HK-2 (cell line): ENCODE results near the gene LRRC43.

Experiments used
- DNase-seq: peaks from one replicate; pipeline ENCODE4 v3.0.0-alpha.2; 2018; ENCODE audit not compliant: unreplicated experiment

The LRRC43 gene, protein sequence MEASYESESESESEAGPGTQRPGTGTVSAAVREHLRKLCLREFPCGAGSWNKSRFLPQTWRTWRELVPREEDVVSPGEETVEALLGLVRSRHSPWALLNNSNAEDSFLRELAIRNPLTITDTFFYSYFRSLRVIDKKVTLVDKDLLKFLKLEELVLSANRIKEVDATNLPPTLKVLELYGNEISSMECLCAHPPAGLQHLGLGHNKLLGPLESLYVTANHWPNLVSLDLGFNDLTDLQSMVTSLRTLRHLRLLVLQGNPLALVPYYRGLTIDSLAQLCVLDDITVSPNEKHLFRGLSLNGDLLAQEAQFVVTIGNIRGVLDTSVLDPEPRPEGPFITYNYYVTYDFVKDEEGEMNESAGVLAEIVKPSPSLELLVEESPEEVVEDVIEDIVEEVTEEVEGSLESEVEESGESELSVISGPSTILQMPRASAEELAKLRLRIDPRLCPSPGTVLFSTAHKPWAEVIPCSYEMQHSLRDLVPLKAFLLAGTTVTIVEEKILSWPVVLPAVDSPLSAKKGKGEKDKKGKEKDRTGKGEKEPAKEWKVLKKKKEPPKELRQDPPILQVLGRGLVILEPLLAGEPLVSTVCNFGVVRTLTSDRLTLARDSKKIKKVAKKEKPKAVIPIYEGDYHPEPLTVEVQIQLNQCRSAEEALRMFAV

DNA sequence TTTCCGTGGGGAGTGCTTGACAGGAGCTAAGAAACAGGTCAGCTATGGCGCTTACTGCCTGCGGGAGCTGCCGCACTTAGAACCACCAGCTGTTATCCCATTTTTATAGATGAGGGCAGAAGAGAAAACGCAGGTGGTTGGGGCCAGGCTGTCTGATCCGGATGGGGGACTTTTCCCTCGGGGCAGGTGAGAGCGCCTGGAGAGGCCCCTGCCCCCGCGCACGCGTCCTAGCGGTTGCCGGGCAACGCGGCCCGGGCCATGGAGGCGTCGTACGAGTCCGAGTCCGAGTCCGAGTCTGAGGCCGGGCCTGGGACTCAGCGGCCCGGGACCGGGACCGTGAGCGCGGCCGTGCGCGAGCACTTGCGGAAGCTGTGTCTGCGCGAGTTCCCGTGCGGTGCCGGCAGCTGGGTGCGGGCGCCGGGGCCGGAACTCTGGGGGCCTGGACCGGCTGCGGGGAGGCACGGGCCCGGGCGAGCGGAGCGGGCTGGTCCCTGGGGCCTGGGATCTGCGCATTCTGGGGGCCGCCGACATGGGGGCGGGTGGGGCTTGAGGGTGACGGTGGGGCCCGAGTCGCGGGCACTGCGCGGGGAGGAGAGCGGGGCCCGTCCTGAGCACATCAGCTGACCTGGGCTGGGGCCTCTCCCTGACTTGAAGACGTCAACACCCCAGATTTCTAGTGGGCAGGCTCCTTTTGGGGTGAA is at the start of gene LRRC43:
LRRC43 (plus strand) TSS at position 237 of the 701 bp plus-strand sequence; CDS start at position 259, 22 bp downstream.
- no peak for DNase-seq

DNA sequence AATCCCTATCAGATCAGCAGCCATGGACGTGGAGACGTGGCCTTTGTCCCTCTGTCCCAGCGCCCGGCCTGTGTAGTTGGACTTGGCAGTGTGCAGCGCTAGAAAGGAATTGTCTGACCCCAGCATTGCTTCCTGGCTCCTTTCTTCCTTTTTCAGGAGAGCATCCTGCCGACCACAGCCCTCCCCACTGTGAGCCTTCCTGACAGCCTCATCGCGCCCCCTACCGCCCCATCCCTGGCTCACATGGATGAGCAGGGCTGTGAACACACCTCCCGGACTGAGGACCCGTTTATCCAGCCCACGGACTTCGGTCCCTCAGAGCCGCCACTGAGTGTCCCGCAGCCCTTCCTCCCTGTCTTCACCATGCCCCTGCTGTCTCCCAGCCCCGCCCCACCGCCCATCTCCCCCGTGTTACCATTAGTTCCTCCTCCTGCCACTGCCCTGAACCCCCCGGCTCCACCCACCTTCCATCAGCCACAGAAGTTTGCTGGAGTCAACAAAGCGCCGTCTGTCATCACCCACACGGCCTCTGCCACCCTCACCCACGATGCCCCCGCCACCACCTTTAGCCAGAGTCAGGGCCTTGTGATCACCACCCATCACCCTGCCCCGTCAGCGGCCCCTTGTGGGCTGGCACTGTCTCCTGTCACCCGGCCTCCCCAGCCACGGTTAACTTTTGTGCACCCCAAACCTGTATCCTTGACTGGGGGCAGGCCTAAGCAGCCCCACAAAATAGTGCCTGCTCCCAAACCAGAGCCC is 49.6 kb upstream of the LRRC43 start:
- DNase-seq = no peak

DNA sequence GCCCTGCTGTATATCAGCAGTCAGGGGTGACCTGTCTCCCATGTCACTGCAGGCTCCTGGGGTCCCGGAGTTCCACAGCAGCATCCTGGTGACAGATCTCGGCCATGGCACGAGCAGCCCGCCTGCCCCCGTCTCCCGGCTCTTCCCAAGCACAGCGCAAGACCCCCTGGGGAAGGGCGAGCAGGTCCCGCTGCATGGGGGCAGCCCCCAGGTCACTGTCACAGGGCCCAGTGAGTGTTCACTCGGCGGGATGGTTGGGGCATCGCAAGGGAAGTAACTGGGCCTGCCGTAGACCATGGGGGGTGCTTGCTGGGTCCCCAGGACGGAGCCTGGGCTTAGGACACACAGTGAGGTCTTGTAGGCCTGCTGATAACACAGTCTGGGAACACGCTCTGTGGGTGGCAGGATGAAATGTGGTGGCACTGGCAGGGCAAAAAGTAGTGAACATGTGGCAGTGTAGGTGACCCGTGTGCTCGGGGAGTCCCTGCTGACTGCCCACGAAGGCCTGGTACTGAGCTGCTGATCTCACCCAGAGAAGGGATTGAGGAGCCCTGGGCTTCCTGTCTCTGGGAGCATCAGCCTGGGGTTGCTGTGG is 47.4 kb upstream of the LRRC43 start:
- DNase-seq = no peak

DNA sequence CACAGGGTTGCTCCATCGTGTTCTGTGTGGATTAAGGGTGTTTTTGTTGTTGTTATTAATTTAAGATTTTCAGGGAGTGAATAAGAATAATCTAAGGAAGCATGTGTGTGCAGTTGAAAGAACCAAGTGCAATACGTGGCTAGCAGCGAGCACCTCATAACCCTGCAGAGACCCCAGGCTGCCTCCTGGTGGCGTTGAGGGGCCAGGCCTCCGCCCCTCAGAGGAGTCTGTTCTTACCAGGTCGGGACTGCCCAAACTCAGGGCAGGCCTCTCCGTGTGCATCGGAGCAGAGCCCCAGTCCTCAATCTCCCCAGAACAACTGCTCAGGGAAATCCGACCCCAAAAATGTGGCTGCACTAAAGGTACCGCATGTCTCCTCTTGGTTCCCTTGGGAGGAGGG is 45.7 kb upstream of the LRRC43 start:
- DNase-seq = no peak

DNA sequence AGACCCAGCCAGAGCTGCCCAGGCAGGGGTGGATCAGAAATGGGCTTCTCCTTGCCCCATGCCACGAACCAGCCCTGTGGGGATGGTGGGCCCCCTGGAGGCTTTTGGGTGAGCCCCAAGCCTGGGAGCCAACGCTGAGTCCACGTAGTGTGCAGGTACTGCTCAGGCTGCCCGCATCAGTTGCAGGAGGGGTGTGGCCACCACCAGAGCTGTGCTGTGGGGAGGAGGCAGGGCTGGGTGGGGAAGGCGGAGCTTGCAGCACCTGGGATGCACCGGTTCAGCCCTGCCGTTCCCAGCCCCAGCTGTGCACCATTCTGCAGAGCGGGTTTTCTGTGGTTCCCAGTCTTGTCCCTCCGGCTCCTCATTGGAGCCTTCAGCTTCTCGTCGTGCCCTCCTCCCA is 45.2 kb upstream of the LRRC43 start:
- no peak for DNase-seq

DNA sequence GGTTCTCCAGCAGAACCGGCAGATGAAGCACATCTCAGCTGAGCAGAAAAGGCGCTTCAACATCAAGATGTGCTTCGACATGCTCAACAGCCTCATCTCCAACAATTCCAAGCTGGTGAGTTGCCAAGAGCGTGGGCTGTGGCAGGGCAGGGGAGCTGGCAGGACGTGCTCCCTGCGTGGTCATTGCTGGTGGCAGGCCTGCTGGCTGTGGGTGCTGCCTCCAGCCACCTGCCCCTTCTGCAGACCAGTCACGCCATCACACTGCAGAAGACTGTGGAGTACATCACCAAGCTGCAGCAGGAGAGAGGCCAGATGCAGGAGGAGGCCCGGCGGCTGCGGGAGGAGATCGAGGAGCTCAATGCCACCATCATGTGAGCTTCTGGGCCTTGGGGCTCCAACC is 44.7 kb upstream of the LRRC43 start:
- no peak for DNase-seq

DNA sequence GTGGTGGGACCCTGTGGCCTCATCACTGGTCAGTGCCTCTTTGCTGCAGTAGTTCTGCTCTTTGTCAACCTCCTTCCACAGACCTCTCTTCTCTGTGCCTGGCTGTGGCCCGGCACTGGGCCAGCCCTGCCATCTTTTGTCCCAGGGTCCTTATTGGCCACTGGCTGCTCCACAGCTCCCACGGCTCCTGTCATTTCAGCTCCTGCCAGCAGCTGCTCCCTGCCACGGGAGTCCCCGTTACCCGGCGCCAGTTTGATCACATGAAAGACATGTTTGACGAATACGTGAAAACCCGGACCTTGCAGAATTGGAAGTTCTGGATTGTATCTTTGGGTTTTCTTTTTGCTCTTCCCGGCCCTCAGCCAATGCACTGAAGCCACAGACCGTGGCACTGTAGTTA is 44.3 kb upstream of the LRRC43 start:
- no peak for DNase-seq

DNA sequence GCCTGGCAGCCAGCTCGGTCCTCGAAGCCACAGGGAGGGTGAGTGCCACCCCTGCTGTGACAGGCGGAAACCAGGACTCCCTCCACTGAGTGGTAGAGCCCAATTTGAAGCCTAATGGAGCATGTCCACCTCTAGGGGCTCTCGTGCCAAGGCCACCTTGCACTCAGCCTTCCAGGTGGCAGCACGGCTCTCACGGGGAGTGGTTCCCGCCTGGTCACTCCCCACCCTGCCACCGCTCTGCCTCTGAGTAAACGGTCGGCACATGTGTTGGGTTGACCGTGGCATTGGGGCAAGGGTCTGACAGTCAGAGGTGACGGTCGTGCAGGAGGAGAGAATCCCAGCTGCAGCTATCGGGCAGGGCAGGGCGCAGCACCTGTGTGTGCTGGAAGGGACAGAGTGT is 43.7 kb upstream of the LRRC43 start:
- no peak for DNase-seq

DNA sequence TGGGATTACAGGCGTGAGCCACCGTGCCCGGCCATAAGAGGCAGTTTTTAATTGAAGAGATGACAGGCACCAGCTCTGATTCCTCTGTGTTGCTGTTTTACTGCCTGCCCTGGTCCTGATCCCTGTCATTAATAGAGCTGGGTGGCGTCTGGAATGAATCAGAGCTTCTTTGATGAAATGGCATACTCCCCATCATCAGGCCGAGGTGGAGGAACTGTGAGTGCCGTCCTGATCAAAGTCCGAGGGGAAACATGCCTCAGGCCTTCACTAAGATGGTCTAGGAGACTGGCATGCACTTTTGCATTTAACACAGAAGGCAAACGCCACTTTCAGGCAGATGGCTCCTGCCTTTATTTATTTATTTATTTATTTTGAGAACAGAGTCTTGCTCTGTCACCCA is 43.0 kb upstream of the LRRC43 start:
- DNase-seq = no peak

DNA sequence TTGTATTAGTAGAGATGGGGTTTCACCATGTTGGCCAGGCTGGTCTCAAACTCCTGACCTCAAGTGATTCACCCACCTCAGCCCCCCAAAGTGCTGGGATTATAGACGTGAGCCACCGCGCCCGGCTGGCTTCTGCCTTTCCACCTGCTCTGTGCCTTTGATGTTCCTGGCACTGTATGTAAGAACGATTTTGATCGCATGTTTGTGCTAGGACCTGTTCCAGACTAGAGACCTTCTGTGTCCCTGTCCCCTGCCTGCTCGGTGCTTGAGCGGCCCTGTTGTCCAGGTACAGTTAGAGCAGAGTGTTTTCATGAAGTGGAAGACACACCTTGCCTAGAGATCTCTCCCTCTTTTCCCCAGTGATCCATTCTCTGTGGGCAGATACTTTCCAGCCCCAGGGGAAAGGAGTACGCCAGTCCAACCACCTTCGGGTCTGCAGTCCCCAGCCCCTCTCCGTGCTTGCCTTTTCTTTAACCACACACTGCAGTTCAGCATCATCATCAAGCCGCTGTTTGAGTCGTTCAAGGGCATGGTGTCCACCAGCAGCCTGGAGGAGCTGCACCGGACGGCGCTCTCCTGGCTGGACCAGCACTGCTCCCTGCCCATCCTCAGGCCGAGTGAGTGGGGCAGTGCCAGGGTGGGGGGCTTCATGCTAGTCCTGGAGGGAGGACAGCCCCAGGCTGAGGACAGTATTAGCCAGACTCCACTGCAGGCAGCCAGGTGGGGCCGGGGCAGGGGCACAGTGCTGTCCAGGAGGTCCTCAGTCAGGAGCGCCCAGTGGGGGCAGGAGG is 42.3 kb upstream of the LRRC43 start:
- DNase-seq = no peak

DNA sequence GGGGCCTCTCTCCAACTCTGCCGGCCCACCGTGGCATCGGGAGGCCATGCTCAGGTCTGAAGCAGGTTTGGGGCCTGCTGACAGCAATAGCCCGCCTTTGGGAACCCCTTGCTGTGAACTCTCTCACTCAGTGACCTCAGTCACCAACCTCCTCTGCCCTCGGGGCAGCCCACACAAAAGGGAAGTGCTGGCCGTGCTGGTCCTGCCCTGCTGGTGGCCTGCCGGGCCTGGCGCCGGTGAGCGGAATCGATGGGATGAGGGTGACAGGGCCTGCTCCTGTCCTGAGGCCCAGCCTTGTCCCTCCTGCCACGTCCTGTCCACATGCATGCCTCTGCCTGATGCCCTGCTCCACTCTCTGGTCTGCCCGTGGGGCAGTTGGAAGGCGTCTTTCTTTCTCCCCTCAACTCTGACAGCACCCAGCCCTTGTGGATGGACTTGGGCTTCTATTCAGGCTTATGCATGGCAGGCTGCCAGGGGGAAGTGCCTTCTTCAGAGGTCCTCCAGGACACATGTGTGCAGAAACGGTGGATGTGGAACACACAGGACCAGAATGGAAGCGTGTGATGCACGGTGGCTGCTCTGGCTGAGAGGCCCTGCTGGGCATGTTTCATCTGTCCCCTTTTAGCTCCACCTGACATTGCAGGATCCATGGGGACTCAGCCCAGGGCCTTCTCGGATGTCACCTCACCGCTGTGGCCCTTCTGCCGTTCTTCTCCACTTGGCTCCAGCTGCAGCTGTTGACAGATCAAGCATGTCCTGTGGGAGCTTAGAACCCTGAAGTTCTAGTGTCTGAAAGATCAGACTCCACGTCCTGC is 40.8 kb upstream of the LRRC43 start:
- DNase-seq = no peak

DNA sequence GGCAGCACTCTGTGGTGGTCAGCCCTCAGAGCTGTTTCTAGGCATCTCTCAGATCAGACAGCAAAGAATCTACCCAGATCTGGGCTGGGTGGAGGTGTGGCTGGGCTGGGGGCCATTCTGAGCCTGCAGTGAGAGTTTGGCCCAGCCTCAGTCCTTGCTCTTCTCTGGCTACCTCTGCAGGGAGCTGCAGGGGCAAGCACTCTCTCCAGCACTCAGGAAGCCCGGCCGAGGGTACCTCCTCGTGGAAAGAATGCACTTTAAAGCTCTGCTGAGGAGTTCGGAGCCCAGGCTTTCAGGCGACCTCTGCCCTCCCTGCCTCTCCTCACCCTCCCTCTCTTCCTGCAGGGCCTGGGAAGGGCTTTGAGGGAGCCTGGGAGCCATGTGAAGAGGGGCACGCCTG is 40.1 kb upstream of the LRRC43 start:
- no peak for DNase-seq

DNA sequence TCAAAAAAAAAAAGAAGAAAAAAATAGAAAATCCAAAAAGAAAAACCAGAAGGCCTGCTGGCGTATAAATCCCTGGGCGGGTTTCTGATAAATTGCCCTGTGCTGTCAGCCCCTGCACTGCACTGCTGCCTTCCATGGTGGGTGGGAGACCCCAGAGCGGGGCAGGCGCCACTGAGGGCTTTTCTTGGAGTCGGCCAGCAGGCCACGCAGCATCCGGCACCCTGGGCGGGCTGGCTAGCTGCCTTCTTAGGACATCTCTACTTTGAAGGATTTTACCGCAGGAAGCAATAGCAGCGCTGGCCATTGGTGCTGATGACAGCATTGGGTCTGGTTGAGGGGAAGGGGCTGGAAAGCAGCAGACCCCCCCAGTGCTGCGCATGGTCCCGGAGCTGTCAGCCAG is 38.0 kb upstream of the LRRC43 start:
- DNase-seq = no peak

DNA sequence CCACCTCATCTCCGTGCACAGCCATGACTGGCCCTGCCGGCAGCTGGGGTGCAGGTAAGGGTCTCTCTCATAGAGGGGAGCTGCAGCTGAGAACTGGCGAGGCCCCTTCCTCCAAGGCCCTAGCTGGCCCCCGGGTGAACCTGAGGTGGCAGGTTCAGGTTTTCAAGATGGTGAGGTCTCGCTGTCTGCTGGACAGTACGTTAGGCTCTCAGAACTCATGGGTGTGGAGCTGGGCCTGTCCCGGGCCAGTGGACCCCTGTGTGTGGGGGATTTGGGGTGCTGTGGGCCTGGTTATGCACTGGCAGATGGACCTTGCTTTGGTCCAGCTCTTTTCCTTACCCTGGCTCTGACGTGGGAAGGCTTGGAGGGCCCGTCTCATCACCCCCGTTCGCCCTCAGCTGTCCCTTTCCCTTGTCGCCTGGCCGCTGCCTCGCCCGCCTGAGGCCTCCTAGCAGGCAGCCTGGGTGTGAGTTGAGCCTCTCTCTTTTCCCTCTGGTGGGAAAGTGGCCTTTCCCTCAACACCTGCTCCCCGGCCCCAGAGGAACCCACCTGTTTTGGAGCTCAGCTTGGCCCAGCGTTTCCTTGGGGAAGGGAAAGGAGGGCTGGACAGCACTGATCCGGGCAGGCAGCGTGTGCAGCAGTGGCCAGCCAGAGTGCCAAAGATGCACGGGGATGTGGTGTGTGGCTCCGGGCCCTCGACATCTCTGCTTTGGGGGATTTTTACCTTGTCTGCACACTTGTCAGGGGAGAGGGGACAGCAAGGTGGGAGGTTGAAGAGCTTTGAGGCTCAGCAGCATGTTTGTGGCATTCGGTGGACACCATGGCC is 37.2 kb upstream of the LRRC43 start:
- no peak for DNase-seq

DNA sequence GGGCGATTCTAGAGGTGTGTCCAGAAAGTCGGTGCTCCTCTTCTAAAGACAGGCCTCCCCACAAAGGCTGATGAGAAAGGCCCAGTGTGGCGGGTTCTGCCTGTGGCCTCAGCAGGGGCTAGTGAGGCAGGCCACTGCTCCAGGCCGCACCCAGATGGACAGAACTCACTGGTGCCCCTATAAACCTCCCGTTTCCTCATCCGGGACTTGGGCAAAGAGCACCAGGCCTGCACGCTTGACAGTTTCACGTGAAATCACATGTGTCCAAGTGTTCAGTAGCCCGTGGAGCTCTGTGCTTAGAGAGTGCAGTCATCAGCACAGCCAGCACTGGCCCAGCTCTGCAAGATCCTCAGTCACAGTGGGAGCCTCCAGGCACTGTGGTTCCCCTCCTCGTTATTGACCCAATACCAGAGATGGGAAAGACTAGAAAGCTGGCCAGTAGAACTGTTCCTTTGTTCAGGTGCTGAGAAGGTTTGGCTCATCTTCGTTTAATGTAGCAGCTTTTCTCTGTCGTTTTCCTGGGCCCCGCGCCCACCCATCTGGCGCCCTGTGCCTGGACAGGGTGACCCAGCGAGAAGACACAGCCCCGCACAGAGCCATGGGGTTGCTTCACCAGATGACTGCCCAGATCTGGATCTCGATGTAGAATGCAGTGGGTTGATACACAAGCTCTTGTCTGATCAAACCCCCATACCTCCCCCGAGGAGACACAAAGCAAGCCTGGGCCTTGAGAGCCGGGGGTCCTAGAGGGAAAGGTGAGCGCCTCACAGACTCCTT is 35.2 kb upstream of the LRRC43 start:
- no peak for DNase-seq

DNA sequence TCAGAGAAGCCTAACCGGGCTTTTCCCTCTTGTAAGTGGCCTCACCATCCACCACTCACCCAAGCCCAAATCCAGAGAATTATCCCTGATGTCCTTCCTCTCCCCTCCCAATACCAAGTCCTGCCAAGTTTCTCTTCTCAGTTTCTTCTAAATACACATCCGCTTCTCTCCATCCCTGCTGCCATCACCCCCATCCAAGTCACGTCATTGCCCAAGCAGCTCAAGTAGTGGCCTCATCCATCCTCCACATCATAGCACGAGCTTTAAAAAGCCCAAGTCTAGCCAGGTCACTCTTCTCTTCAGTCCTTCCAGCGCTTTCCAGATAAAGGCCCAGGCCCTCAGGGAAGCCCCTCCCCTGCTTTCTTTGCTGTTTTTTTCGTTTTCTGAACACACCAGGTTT is 34.3 kb upstream of the LRRC43 start:
- DNase-seq = no peak

DNA sequence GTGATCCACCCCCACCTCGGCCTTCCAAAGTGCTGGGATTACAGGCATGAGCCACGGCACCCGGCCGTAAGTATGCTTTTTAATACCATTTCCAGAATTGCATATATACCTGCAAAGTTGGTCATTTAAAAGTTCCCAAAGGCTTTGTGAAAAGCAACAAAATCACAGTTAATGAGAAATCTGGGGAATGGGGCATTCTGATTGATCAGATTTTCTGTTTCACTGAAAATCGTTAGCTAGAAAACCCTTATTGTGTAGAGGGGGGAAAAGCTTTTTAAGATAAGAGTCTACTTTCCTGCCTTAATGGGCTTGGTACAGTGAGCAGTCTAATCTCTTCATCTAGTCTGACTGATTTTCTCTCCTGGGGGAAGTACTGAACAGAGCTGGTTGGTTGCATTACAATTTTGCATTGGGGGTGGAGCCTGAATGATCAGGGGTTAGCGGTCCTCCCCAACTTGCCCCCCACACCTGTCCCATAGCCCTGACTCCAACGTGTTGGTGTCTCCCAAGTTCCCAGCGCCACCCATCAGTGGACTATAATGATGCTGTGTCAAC is 32.7 kb upstream of the LRRC43 start:
- no peak for DNase-seq

DNA sequence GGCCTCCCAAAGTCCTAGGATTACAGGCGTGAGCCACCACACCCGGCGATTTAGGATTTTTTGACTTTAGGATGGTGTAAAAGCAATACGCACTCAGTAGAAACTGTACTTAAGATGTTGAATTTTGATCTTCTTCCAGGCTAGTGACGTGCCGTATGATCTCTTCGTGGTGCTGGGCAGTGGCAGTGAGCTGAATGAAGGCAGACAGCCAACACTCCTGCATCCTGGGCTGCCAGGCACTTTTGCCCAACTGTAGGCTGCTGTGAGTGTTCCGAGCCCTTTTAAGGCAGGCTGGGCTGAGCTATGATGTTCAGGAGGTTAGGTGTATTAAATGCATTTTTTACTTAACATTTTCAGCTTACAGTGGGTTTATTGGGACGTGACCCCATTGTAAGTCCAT is 30.2 kb upstream of the LRRC43 start:
- DNase-seq = no peak
